ENCODE measurements around the gene OR2V2. TPM values are rescaled to one million over a fixed set of nuclear protein-coding genes. Genes with fewer than 3 reads are reported as not detected.

The OR2V2 gene
- polyA plus RNA-seq, 1 of the 3 experiments (the other 2 are of a cell fraction), result not detected

DNA sequence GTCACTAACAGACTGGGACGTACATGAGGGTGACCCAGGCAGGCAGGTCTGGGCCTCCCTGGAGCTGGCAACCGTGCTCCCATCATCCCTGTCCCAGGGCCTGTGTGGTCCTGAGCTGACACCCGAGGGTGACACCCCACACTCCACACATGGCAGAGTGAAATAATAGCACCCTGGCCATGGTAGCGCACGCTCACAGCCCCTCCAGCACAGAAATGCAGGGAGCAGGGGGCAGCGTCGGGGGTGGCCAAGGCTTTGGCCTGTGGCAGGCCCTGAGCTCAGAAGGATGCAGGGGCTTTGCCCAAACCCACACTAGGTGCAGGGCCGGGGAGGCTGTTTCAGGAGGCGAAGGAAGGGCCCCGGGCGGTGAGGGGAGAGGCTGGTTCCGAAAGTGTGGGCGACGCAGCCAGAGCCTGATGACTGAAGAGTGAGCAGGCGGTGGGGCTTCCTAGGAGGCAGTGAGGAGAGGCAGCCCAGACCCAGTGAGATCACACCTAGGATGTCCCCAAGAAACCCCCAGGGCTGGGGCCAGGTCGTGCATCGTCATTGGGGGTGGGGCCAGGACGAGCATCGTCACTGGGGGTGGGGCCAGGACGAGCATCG is 12.9 kb downstream of the OR2V2 start:
- DNase-seq, result peak; percentile 86
- H3K4me2 ChIP-seq, result peak overlapping the region; percentile 73
- H2AFZ ChIP-seq (ENCODE audit: low read depth), result peak overlapping the region; percentile 94
- ChIA-PET POLR2A (no interaction called here), CTCF (interaction anchor here (0.6 to 2.7 kb wide), 7 partner anchors 12 to 291 kb away, joined by 3 to 9 read pairs (median 4); partner anchors contain the start of gene OR2V2)
- H3K27ac ChIP-seq (ENCODE audit: low read depth in 2 of 2, low read length in 1 of 2), result peak overlapping the region; percentile 82 to 86
- no peaks in the 10 kb centered on the region for H3K9me2 ChIP-seq
- H3K4me3 ChIP-seq (ENCODE audit: low read depth in 2 of 2, low read length in 1 of 2), result peak overlapping the region in 1 of 2 experiments; percentile 45; a peak in 2 of 4 replicates
- TF ChIP-seq ELF1 (IDR thresholded peaks at IDR 0.05), result no peak
- no peak for TF ChIP-seq RCOR1 (IDR thresholded peaks at IDR 0.05; ENCODE audit: low read length)
- TF ChIP-seq, protein P1, sequence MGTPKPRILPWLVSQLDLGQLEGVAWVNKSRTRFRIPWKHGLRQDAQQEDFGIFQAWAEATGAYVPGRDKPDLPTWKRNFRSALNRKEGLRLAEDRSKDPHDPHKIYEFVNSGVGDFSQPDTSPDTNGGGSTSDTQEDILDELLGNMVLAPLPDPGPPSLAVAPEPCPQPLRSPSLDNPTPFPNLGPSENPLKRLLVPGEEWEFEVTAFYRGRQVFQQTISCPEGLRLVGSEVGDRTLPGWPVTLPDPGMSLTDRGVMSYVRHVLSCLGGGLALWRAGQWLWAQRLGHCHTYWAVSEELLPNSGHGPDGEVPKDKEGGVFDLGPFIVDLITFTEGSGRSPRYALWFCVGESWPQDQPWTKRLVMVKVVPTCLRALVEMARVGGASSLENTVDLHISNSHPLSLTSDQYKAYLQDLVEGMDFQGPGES (IDR thresholded peaks at IDR 0.05; ENCODE audit: low read depth, low read length), result no peak
- no peak for TF ChIP-seq RFX5 (IDR thresholded peaks at IDR 0.05; ENCODE audit: low read length)
- TF ChIP-seq, protein P2, sequence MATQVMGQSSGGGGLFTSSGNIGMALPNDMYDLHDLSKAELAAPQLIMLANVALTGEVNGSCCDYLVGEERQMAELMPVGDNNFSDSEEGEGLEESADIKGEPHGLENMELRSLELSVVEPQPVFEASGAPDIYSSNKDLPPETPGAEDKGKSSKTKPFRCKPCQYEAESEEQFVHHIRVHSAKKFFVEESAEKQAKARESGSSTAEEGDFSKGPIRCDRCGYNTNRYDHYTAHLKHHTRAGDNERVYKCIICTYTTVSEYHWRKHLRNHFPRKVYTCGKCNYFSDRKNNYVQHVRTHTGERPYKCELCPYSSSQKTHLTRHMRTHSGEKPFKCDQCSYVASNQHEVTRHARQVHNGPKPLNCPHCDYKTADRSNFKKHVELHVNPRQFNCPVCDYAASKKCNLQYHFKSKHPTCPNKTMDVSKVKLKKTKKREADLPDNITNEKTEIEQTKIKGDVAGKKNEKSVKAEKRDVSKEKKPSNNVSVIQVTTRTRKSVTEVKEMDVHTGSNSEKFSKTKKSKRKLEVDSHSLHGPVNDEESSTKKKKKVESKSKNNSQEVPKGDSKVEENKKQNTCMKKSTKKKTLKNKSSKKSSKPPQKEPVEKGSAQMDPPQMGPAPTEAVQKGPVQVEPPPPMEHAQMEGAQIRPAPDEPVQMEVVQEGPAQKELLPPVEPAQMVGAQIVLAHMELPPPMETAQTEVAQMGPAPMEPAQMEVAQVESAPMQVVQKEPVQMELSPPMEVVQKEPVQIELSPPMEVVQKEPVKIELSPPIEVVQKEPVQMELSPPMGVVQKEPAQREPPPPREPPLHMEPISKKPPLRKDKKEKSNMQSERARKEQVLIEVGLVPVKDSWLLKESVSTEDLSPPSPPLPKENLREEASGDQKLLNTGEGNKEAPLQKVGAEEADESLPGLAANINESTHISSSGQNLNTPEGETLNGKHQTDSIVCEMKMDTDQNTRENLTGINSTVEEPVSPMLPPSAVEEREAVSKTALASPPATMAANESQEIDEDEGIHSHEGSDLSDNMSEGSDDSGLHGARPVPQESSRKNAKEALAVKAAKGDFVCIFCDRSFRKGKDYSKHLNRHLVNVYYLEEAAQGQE (IDR thresholded peaks at IDR 0.05; ENCODE audit: low read depth, low read length), result no peak
- TF ChIP-seq FOSL2 (IDR thresholded peaks at IDR 0.05; ENCODE audit: borderline replicate concordance, low read depth), result no peak
- no peak for TF ChIP-seq RXRA (IDR thresholded peaks at IDR 0.05; ENCODE audit: borderline replicate concordance, low read depth)
- TF ChIP-seq MXI1 (IDR thresholded peaks at IDR 0.05; ENCODE audit: low read depth, low read length), result no peak
- no peak for TF ChIP-seq MEF2A (IDR thresholded peaks at IDR 0.05; ENCODE audit: borderline replicate concordance, low read depth)
- TF ChIP-seq, protein P3, sequence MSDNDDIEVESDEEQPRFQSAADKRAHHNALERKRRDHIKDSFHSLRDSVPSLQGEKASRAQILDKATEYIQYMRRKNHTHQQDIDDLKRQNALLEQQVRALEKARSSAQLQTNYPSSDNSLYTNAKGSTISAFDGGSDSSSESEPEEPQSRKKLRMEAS (IDR thresholded peaks at IDR 0.05; ENCODE audit: low read depth), result no peak
- no peak for TF ChIP-seq TEAD4 (IDR thresholded peaks at IDR 0.05; ENCODE audit: borderline replicate concordance, insufficient read depth)
- TF ChIP-seq EZH2phosphoT487 (IDR thresholded peaks at IDR 0.05; ENCODE audit: borderline replicate concordance, low read depth), result no peak
- TF ChIP-seq, protein P4, sequence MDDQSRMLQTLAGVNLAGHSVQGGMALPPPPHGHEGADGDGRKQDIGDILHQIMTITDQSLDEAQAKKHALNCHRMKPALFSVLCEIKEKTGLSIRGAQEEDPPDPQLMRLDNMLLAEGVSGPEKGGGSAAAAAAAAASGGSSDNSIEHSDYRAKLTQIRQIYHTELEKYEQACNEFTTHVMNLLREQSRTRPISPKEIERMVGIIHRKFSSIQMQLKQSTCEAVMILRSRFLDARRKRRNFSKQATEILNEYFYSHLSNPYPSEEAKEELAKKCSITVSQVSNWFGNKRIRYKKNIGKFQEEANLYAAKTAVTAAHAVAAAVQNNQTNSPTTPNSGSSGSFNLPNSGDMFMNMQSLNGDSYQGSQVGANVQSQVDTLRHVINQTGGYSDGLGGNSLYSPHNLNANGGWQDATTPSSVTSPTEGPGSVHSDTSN (IDR thresholded peaks at IDR 0.05), result no peak
- no peak for TF ChIP-seq RAD21 (IDR thresholded peaks at IDR 0.05; ENCODE audit: low read length)
- no peaks in the 10 kb centered on the region for H3K36me3 ChIP-seq (replicated peaks in 1 of 2; ENCODE audit: control insufficient read depth in 1 of 2, insufficient read depth in 2 of 2, low read length in 1 of 2)
- H3K27me3 ChIP-seq (ENCODE audit: insufficient read depth), result peaks cover 35% of the 10 kb centered on the region
- 62% methylated on average over 10 of the region's 21 CpGs for WGBS (ENCODE audit: low lambda C conversion rate)
- peaks cover 0 to 18% of the 10 kb centered on the region in 2 experiments; a peak in 1 of 4 replicates for H3K4me1 ChIP-seq (ENCODE audit: control insufficient read depth in 1 of 2, insufficient read depth in 2 of 2, low read depth in 1 of 2, low read length in 1 of 2)
- H3K9me3 ChIP-seq, result no peaks in the 10 kb centered on the region
- no peak overlapping the region; the same call in 1 of the 2 replicates for H3K9ac ChIP-seq
- H4K20me1 ChIP-seq (ENCODE audit: insufficient read depth), result no peaks in the 10 kb centered on the region
- peaks cover 14% of the 10 kb centered on the region for H3F3A ChIP-seq (replicated peaks; ENCODE audit: insufficient read depth)
- no peaks in the 10 kb centered on the region for H3K79me2 ChIP-seq (ENCODE audit: insufficient read depth)

All from SK-N-SH (cell line).